Activated CD4-positive, alpha-beta T cell treated with anti-CD3 and anti-CD28 coated beads, Interleukin-2, amount 10 ng/mL, durations not matched to agents 7 days and 5 days (primary cell): Measurements from ENCODE around the gene CDK9. TPM values are rescaled to one million over a fixed set of nuclear protein-coding genes. Genes with fewer than 3 reads are reported as not detected.
"Not testable (repeated sequence)": the region's sequence is repeated elsewhere in the genome, so short reads cannot be mapped to it uniquely, and the experiment has no call there.

Experiments used
- CTCF ChIA-PET: fragments of 350-600 bp; sonication (Branson Sonifier 250); formaldehyde crosslinking; loops from one replicate; lab custom pipeline; 2021; ENCODE audit warnings: antibody characterized with exemption; lab: Charles Lee
- POLR2A ChIA-PET: fragments of 350-600 bp; sonication (Branson Sonifier 250); formaldehyde crosslinking; loops from one replicate; lab custom pipeline; 2021; ENCODE audit warnings: antibody characterized with exemption; lab: Charles Lee
- DNase-seq: peaks from one replicate; pipeline ENCODE4 v3.0.0-alpha.2; 2020
- H3K27ac Mint-ChIP-seq: one replicate; pipeline ENCODE4 v1.8.0; 2021; ENCODE audit warnings: mild to moderate bottlenecking, moderate library complexity, mixed read lengths
- H3K27me3 Mint-ChIP-seq: one replicate; pipeline ENCODE4 v1.8.0; 2021; ENCODE audit warnings: mixed read lengths
- H3K36me3 Mint-ChIP-seq: one replicate; pipeline ENCODE4 v1.8.0; 2021; ENCODE audit warnings: low read depth, mixed read lengths
- H3K4me1 Mint-ChIP-seq: one replicate; pipeline ENCODE4 v1.8.0; 2021; ENCODE audit warnings: mixed read lengths
- H3K4me3 Mint-ChIP-seq: one replicate; pipeline ENCODE4 v1.8.0; 2021; ENCODE audit warnings: mild to moderate bottlenecking, moderate library complexity, mixed read lengths
- H3K9me3 Mint-ChIP-seq: one replicate; pipeline ENCODE4 v1.8.0; 2021; ENCODE audit warnings: mixed read lengths
- total RNA-seq, 2 experiments: library from RNA; stranded (reverse); gene quantifications; one replicate each; pipeline ENCODE4 v1.2.3, GENCODE V29; 2021

The CDK9 gene
- total RNA-seq, 2 experiments from 2014 or later = 99.4 to 110 TPM

- DNase-seq = no peak
- Mint-ChIP-seq H3K36me3 (peaks cover 19% of the 10 kb centered on the region), H3K4me1 (peaks cover 2% of the 10 kb centered on the region), H3K27ac (no peak overlapping the region), H3K9me3 (no peaks in the 10 kb centered on the region), H3K4me3 (no peak overlapping the region), H3K27me3 (no peaks in the 10 kb centered on the region)
- CTCF ChIA-PET = interaction anchor here (0.8 to 1.6 kb wide), 2 partner anchors 10 to 19 kb away, joined by 3 to 5 read pairs; partner anchors contain the start of gene TOR2A
- POLR2A ChIA-PET = no interaction called here
Observed at GRCh38 chr9:127753622-127754021, 32.2 kb upstream of the CDK9 start.

GRCh38 chr9:127754099-127755060, 31.5 kb upstream of the CDK9 start:
- ChIA-PET CTCF (interaction anchor here (0.7 to 1.6 kb wide), 3 partner anchors 9 to 20 kb away, joined by 3 to 5 read pairs (median 3); partner anchors contain the start of gene TOR2A), POLR2A (no interaction called here)
- Mint-ChIP-seq H3K27ac (no peak overlapping the region), H3K9me3 (no peaks in the 10 kb centered on the region), H3K27me3 (no peaks in the 10 kb centered on the region), H3K4me1 (peaks cover 3% of the 10 kb centered on the region), H3K36me3 (peaks cover 20% of the 10 kb centered on the region), H3K4me3 (no peak overlapping the region)
- DNase-seq = no peak

GRCh38 chr9:127755061-127756060, 30.5 kb upstream of the CDK9 start:
- peaks cover 3% of the 10 kb centered on the region for H3K4me1 Mint-ChIP-seq
- ChIA-PET CTCF (no interaction called here), POLR2A (no interaction called here)
- H3K27me3 Mint-ChIP-seq = no peaks in the 10 kb centered on the region
- DNase-seq = no peak
- H3K9me3 Mint-ChIP-seq = no peaks in the 10 kb centered on the region
- H3K4me3 Mint-ChIP-seq = no peak overlapping the region
- H3K27ac Mint-ChIP-seq = no peak overlapping the region
- peaks cover 15% of the 10 kb centered on the region for H3K36me3 Mint-ChIP-seq

GRCh38 chr9:127756233-127756632, 29.6 kb upstream of the CDK9 start:
- DNase-seq = no peak
- Mint-ChIP-seq H3K4me1 (peaks cover 3% of the 10 kb centered on the region), H3K9me3 (no peaks in the 10 kb centered on the region), H3K36me3 (peaks cover 12% of the 10 kb centered on the region), H3K27me3 (no peaks in the 10 kb centered on the region), H3K4me3 (no peak overlapping the region), H3K27ac (no peak overlapping the region)
- ChIA-PET CTCF (interaction anchor here (0.6 to 1.6 kb wide), 3 partner anchors 10 to 209 kb away, joined by 4 read pairs; no protein-coding TSS in a partner anchor), POLR2A (no interaction called here)

GRCh38 chr9:127756776-127757175, 29.1 kb upstream of the CDK9 start:
- POLR2A ChIA-PET, H3K4me1 Mint-ChIP-seq, H3K9me3 Mint-ChIP-seq, H3K27ac Mint-ChIP-seq, H3K27me3 Mint-ChIP-seq, DNase-seq, H3K4me3 Mint-ChIP-seq: not testable (repeated sequence)
- H3K36me3 Mint-ChIP-seq = peaks cover 12% of the 10 kb centered on the region
- CTCF ChIA-PET = interaction anchor here (0.5 to 2.2 kb wide), 5 partner anchors 9 to 368 kb away, joined by 3 to 5 read pairs (median 4); no protein-coding TSS in a partner anchor

GRCh38 chr9:127758843-127759242, 27.0 kb upstream of the CDK9 start:
- ChIA-PET CTCF (interaction anchor here (0.7 to 2.2 kb wide), 3 partner anchors 8 to 16 kb away, joined by 3 to 5 read pairs (median 3); no protein-coding TSS in a partner anchor), POLR2A (interaction anchor here (0.5 kb wide), 1 partner anchor 260 kb away, joined by 3 read pairs; no protein-coding TSS in a partner anchor)
- peaks cover 28% of the 10 kb centered on the region for H3K36me3 Mint-ChIP-seq
- H3K27ac Mint-ChIP-seq = no peak overlapping the region
- no peak overlapping the region for H3K4me3 Mint-ChIP-seq
- H3K9me3 Mint-ChIP-seq = no peaks in the 10 kb centered on the region
- peaks cover 17% of the 10 kb centered on the region for H3K4me1 Mint-ChIP-seq
- DNase-seq = no peak
- no peaks in the 10 kb centered on the region for H3K27me3 Mint-ChIP-seq

GRCh38 chr9:127761061-127761460, 24.8 kb upstream of the CDK9 start:
- ChIA-PET POLR2A (no interaction called here), CTCF (interaction anchor here (3.2 kb wide), 1 partner anchor 27 kb away, joined by 13 read pairs; the partner anchor contains the start of gene TOR2A)
- H3K27ac Mint-ChIP-seq = no peak overlapping the region
- no peak for DNase-seq
- H3K27me3 Mint-ChIP-seq = no peaks in the 10 kb centered on the region
- peaks cover 43% of the 10 kb centered on the region for H3K36me3 Mint-ChIP-seq
- no peaks in the 10 kb centered on the region for H3K9me3 Mint-ChIP-seq
- H3K4me3 Mint-ChIP-seq = no peak overlapping the region
- peaks cover 32% of the 10 kb centered on the region for H3K4me1 Mint-ChIP-seq

- Mint-ChIP-seq H3K27me3 (no peaks in the 10 kb centered on the region), H3K9me3 (no peaks in the 10 kb centered on the region), H3K27ac (no peak overlapping the region), H3K4me3 (no peak overlapping the region), H3K36me3 (peaks cover 47% of the 10 kb centered on the region), H3K4me1 (peaks cover 37% of the 10 kb centered on the region)
- CTCF ChIA-PET = interaction anchor here (3.2 kb wide), 1 partner anchor 27 kb away, joined by 13 read pairs; the partner anchor contains the start of gene TOR2A
- POLR2A ChIA-PET = no interaction called here
- no peak for DNase-seq
Observed at GRCh38 chr9:127761491-127761956, 24.3 kb upstream of the CDK9 start.

- Mint-ChIP-seq H3K4me3 (peak overlapping the region; percentile 13), H3K27me3 (no peaks in the 10 kb centered on the region), H3K36me3 (peaks cover 54% of the 10 kb centered on the region), H3K4me1 (peaks cover 42% of the 10 kb centered on the region), H3K27ac (no peak overlapping the region), H3K9me3 (no peaks in the 10 kb centered on the region)
- POLR2A ChIA-PET = no interaction called here
- CTCF ChIA-PET = interaction anchor here (2.3 to 3.2 kb wide), 2 partner anchors 28 to 107 kb away, joined by 8 to 13 read pairs; partner anchors contain the start of gene TOR2A
- no peak for DNase-seq
Observed at GRCh38 chr9:127762111-127762676, 23.6 kb upstream of the CDK9 start.

GRCh38 chr9:127763918-127764384, 21.9 kb upstream of the CDK9 start:
- Mint-ChIP-seq H3K4me1 (peaks cover 57% of the 10 kb centered on the region), H3K9me3 (no peaks in the 10 kb centered on the region), H3K4me3 (no peak overlapping the region), H3K36me3 (peaks cover 63% of the 10 kb centered on the region), H3K27me3 (no peaks in the 10 kb centered on the region), H3K27ac (no peak overlapping the region)
- ChIA-PET POLR2A (no interaction called here), CTCF (interaction anchor here (0.6 to 2.3 kb wide), 6 partner anchors 10 to 157 kb away, joined by 3 to 8 read pairs (median 4); partner anchors contain the start of gene TOR2A)
- peak; percentile 30 for DNase-seq

GRCh38 chr9:127765418-127765817, 20.4 kb upstream of the CDK9 start:
- Mint-ChIP-seq H3K9me3 (no peaks in the 10 kb centered on the region), H3K36me3 (peaks cover 74% of the 10 kb centered on the region), H3K27ac (peak overlapping the region; percentile 31), H3K4me1 (peaks cover 71% of the 10 kb centered on the region), H3K4me3 (no peak overlapping the region), H3K27me3 (no peaks in the 10 kb centered on the region)
- DNase-seq = no peak
- ChIA-PET POLR2A (no interaction called here), CTCF (interaction anchor here (0.6 to 3.0 kb wide), 5 partner anchors 8 to 156 kb away, joined by 3 to 13 read pairs (median 4); partner anchors contain the start of gene TOR2A)
